ENCODE measurements around the gene NFYC. TPM values are rescaled to one million over a fixed set of nuclear protein-coding genes. Genes with fewer than 3 reads are reported as not detected.

Gene NFYC
- total and polyA plus RNA-seq, 3 donors from 2014 or later: 69.1 to 83.9 (median 70.0) TPM

GRCh38 chr1:40766560-40766959 is 75.1 kb downstream of the NFYC start:
- Histone ChIP-seq H3K27ac (no peak overlapping the region), H3K9me3 (no peaks in the 10 kb centered on the region), H3K36me3 (ENCODE audit: low read depth, missing control alignments) (no peaks in the 10 kb centered on the region), H3K27me3 (no peaks in the 10 kb centered on the region), H3K4me3 (no peak overlapping the region), H3K4me1 (no peaks in the 10 kb centered on the region)
- no peak for DNase-seq
- TF ChIP-seq POLR2A (IDR thresholded peaks at IDR 0.05) (no peak), CTCF (IDR thresholded peaks at IDR 0.05) (no peak)
- 96 to 100% methylated on average over 3 to 4 of the region's 4 CpGs for WGBS, 2 donors
- intact Hi-C loops (cut with DNase I; ENCODE audit: low total_unique reads): no loop called here

- H3K27ac ChIP-seq: no peak overlapping the region
- H3K27me3 ChIP-seq: no peaks in the 10 kb centered on the region
- H3K9me3 ChIP-seq: no peaks in the 10 kb centered on the region
- intact Hi-C loops (cut with DNase I; ENCODE audit: low total_unique reads): no loop called here
- TF ChIP-seq POLR2A (IDR thresholded peaks at IDR 0.05): no peak
- no peak for TF ChIP-seq CTCF (IDR thresholded peaks at IDR 0.05)
- no peak overlapping the region for H3K4me3 ChIP-seq
- no peaks in the 10 kb centered on the region for H3K4me1 ChIP-seq
- 62 to 68% methylated on average over 7 of the region's 7 CpGs for WGBS, 2 donors
- DNase-seq: peak; percentile 28
- no peaks in the 10 kb centered on the region for H3K36me3 ChIP-seq (ENCODE audit: low read depth, missing control alignments)
These were observed 76.9 kb downstream of the NFYC start for GRCh38 chr1:40768146-40768990.

GRCh38 chr1:40769815-40770214 is 78.3 kb downstream of the NFYC start:
- Histone ChIP-seq H3K36me3 (ENCODE audit: low read depth, missing control alignments) (no peaks in the 10 kb centered on the region), H3K4me3 (no peak overlapping the region), H3K27ac (no peak overlapping the region), H3K4me1 (no peaks in the 10 kb centered on the region), H3K9me3 (no peaks in the 10 kb centered on the region), H3K27me3 (no peaks in the 10 kb centered on the region)
- WGBS, 2 donors: 81 to 89% methylated on average over 3 to 4 of the region's 4 CpGs
- intact Hi-C loops (cut with DNase I; ENCODE audit: low total_unique reads): loop anchor here (10.0 kb wide), 2 partner anchors 75 to 185 kb away; no protein-coding TSS in a partner anchor
- DNase-seq: no peak
- TF ChIP-seq POLR2A (IDR thresholded peaks at IDR 0.05): no peak
- no peak for TF ChIP-seq CTCF (IDR thresholded peaks at IDR 0.05)

- intact Hi-C loops (cut with DNase I; ENCODE audit: low total_unique reads): loop anchor here (10.0 kb wide), 2 partner anchors 74 to 184 kb away; no protein-coding TSS in a partner anchor
- TF ChIP-seq CTCF (IDR thresholded peaks at IDR 0.05) (no peak), POLR2A (IDR thresholded peaks at IDR 0.05) (no peak)
- no peak overlapping the region for H3K27ac ChIP-seq
- 89 to 94% methylated on average over 18 of the region's 18 CpGs for WGBS, 2 donors
- H3K4me1 ChIP-seq: no peaks in the 10 kb centered on the region
- no peaks in the 10 kb centered on the region for H3K27me3 ChIP-seq
- H3K9me3 ChIP-seq: no peaks in the 10 kb centered on the region
- H3K36me3 ChIP-seq (ENCODE audit: low read depth, missing control alignments): no peaks in the 10 kb centered on the region
- no peak for DNase-seq
- H3K4me3 ChIP-seq: no peak overlapping the region
These were observed 79.0 kb downstream of the NFYC start for GRCh38 chr1:40770296-40771070.
